ENCODE data around the gene STX5. TPM values are rescaled to one million over a fixed set of nuclear protein-coding genes. Genes with fewer than 3 reads are reported as not detected.

Gene STX5
- total RNA-seq, 4 donors from 2014 or later: 15.3 to 62.5 (median 30.2) TPM

- H3K27ac ChIP-seq: peak overlapping the region; percentile 83 to 89 (median 85)
- 0 to 1% methylated on average over 4 to 15 of the region's 15 CpGs for WGBS, 2 donors (ENCODE audit: low coverage in 1 of 2)
- peaks cover 11 to 43% (median 24%) of the 10 kb centered on the region in 4 donors for H3K4me1 ChIP-seq
- peak overlapping the region; percentile 47 to 74 (median 70) for H3K4me3 ChIP-seq
- in situ Hi-C loops (cut with MboI; ENCODE audit: low pct_ligation_motif_present in 1 of 4, low pct_unique_long_range_greater_than_20kb in 1 of 4, low sequenced_read_pairs in 3 of 4): loop anchor here in 2 of 4 donors (25.0 kb wide), 2 partner anchors 268 to 468 kb away; partner anchors contain the start of gene TUT1 (in 1 of the 2)
- intact Hi-C loops (cut with DNase I; ENCODE audit: low total_unique reads): no loop called here
- no peak for TF ChIP-seq CTCF (IDR thresholded peaks at IDR 0.05)
- no peak for TF ChIP-seq POLR2AphosphoS5 (IDR thresholded peaks at IDR 0.05)
- TF ChIP-seq EP300 (IDR thresholded peaks at IDR 0.05; ENCODE audit: low read depth): no peak
- TF ChIP-seq POLR2A (IDR thresholded peaks at IDR 0.05): no peak
- no peak for DNase-seq
- H3K36me3 ChIP-seq: peaks cover 0 to 23% (median 10%) of the 10 kb centered on the region in 4 donors
- H3K9me3 ChIP-seq: no peaks in the 10 kb centered on the region
- H3K27me3 ChIP-seq: no peaks in the 10 kb centered on the region
These were observed 23.1 kb upstream of the STX5 start for GRCh38 chr11:62854825-62855570.

GRCh38 chr11:62854013-62854824 lies 22.4 kb upstream of the STX5 start:
- Histone ChIP-seq H3K27me3 (no peaks in the 10 kb centered on the region), H3K4me1 (peaks cover 11 to 43% (median 24%) of the 10 kb centered on the region in 4 donors), H3K9me3 (no peaks in the 10 kb centered on the region), H3K27ac (peak overlapping the region; percentile 83 to 89 (median 85)), H3K4me3 (peak overlapping the region in 3 of 4 donors; percentile 70 to 74 (median 71)), H3K36me3 (peaks cover 0 to 23% (median 10%) of the 10 kb centered on the region in 4 donors)
- in situ Hi-C loops (cut with MboI; ENCODE audit: low pct_ligation_motif_present in 1 of 4, low pct_unique_long_range_greater_than_20kb in 1 of 4, low sequenced_read_pairs in 3 of 4) (loop anchor here in 2 of 4 donors (25.0 kb wide), 2 partner anchors 267 to 467 kb away; partner anchors contain the start of gene TUT1 (in 1 of the 2)), intact Hi-C loops (cut with DNase I; ENCODE audit: low total_unique reads) (no loop called here)
- 2 to 10% methylated on average over 7 to 8 of the region's 8 CpGs for WGBS, 2 donors (ENCODE audit: low coverage in 1 of 2)
- DNase-seq: no peak
- no peak for TF ChIP-seq CTCF (IDR thresholded peaks at IDR 0.05)
- no peak for TF ChIP-seq POLR2AphosphoS5 (IDR thresholded peaks at IDR 0.05)
- no peak for TF ChIP-seq POLR2A (IDR thresholded peaks at IDR 0.05)
- no peak for TF ChIP-seq EP300 (IDR thresholded peaks at IDR 0.05; ENCODE audit: low read depth)

- no peak for DNase-seq
- in situ Hi-C loops (cut with MboI; ENCODE audit: low pct_ligation_motif_present in 1 of 4, low pct_unique_long_range_greater_than_20kb in 1 of 4, low sequenced_read_pairs in 3 of 4): loop anchor here in 2 of 4 donors (25.0 kb wide), 2 partner anchors 266 to 466 kb away; partner anchors contain the start of gene TUT1 (in 1 of the 2)
- peaks cover 11 to 43% (median 24%) of the 10 kb centered on the region in 4 donors for H3K4me1 ChIP-seq
- H3K36me3 ChIP-seq: peaks cover 0 to 23% (median 10%) of the 10 kb centered on the region in 4 donors
- TF ChIP-seq POLR2A (IDR thresholded peaks at IDR 0.05): no peak
- TF ChIP-seq CTCF (IDR thresholded peaks at IDR 0.05): no peak
- TF ChIP-seq POLR2AphosphoS5 (IDR thresholded peaks at IDR 0.05): no peak
- TF ChIP-seq EP300 (IDR thresholded peaks at IDR 0.05; ENCODE audit: low read depth): no peak
- WGBS, 2 donors (ENCODE audit: low coverage in 1 of 2): 42 to 70% methylated on average over 2 to 7 of the region's 7 CpGs
- intact Hi-C loops (cut with DNase I; ENCODE audit: low total_unique reads): loop anchor here (1.0 kb wide), 1 partner anchor 26 kb away; no protein-coding TSS in a partner anchor
- peak overlapping the region in 1 of 4 donors; percentile 85 for H3K27ac ChIP-seq
- peak overlapping the region in 2 of 4 donors; percentile 70 to 74 for H3K4me3 ChIP-seq
- no peaks in the 10 kb centered on the region for H3K9me3 ChIP-seq
- H3K27me3 ChIP-seq: no peaks in the 10 kb centered on the region
These were observed 21.6 kb upstream of the STX5 start for GRCh38 chr11:62853279-62853965.

Data from transverse colon (tissue), 4 donors.